Brain pericyte (primary cell): ENCODE measurements around the gene CLIC5.

Experiments
- DNase-seq: peaks from one replicate; pipeline ENCODE4 v3.0.0-alpha.2; 2012; ENCODE audit warnings: low read depth, low spot score

The CLIC5 gene

DNA sequence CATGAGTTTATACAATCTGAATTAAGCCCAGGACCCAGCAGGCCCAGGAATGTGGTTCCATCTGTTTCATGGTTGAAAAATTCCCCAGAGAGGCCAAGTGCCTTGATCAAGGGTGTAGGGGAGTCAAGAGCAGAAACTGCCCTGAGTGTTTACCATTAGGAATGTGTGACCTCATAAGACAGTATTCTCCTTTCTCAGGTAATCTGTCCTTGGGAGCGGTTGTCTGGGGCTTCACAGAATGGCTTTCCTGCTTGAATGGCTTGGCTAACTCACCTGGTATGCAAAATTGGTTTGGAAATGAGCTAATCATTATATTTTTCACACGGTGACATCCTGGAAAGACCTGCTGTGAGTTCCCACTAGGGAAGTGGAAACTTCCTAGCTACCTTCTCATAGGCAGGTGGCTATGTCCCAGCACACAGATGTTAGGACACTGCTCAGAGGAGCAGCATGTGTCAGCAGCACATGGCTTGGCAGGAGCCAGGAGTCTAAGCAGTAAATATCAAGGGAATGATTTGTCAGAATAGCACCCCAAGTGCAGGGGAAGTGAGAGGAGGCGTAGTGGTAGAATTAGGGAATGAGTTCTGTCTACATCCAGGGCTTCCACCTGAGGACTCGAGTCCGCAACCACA lies 17.7 kb downstream of the CLIC5 start:
- DNase-seq, result no peak

DNA sequence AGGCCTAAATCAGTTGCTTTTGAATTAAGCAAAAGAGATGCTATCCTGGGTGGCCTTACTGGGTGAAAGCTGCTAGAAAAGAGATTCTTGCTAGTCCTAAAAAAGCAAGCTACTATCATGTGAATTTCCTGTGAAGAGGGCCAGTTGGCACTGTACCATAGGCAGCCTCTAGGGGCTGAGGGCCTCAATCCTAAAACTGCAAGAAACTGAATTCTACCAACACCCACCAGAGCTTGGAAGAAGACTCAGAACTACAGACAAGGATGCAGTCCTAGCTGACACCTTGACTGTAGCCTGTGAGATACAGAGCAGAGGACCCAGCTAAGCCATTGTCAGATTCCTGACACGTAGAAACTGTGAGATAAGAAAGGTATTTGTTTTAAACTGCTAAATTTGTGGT lies 24.5 kb downstream of the CLIC5 start:
- no peak for DNase-seq

DNA sequence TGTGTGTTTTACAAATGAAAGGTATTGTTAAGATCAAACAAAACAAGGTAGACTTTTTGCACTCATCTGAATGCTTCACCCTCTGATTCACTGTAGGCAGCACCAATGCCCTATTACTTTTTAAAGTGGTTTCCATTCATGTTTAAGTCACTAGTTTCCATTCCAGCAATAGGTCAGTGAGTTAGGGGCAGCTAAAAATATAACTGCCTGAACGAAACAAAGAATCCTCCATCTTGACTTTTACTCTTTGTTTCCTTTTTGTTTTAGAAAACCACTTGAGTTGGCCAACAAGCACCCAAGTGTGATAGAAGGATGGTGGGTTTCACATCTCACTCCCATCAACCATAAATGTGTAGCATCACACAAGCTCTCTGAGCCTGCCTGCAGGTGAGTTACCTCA lies 25.5 kb downstream of the CLIC5 start:
- DNase-seq, result no peak

DNA sequence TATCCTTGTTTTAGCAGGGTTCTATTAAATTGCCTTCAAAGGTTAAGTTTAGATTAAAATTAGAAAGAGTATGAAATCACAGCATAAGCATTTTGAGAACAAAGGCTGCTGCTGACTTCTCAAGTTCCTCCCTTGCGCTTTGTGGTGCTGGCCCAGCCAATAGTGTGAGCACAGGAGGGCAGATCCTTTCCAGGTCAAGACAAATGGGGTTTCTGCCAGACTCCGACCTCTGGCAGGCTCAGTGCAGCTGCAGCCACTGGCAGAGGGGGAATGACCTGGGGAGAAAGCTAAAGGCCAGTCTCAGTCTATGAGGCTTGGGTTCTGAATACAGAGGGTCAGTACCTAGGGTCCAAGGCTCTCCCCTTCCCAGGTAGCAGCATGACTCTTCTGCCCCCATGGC lies 27.0 kb downstream of the CLIC5 start:
- no peak for DNase-seq

DNA sequence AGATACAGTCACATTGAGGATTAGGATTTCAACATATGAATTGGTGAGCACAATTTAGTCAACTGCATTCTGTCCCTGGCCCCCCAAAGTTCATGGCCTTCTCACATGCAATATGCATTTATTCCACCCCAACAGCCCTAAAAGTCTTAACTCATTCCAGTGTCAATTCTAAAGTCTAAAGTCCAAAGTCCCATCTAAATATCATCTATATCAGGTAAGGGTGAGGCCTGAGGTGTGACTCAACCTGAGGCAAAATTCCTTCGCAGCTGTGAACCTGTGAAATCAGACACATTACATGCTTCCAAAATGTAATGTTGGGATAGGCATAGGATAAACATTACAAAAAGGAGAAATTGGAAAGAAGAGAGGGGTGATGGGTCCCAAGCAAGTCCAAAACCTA lies 27.8 kb downstream of the CLIC5 start:
- DNase-seq, result no peak

DNA sequence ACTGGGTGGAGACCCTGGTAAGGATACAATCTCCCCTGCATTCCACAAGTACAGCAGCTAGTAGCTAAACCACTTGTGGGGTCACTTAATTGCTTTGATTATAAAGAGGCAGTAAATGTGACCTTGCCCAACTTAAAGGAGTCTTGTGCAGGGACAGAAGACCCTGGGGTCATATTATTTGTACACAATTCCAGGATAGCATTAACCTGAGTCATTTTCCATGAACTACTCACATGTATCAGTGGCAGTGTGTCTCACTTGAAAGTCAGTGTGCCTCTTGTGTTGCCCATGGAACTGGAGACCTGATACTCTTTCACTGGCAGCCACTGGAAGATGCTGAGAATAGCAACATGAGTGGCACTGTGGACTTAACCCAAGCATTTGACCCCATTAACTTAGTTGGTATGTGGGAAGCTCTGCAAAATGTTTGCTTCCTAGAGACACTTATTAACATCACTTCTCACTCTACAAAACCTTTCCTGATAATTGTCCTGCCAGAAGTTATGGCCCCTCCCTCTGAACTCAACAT lies 28.9 kb downstream of the CLIC5 start:
- DNase-seq, result no peak

DNA sequence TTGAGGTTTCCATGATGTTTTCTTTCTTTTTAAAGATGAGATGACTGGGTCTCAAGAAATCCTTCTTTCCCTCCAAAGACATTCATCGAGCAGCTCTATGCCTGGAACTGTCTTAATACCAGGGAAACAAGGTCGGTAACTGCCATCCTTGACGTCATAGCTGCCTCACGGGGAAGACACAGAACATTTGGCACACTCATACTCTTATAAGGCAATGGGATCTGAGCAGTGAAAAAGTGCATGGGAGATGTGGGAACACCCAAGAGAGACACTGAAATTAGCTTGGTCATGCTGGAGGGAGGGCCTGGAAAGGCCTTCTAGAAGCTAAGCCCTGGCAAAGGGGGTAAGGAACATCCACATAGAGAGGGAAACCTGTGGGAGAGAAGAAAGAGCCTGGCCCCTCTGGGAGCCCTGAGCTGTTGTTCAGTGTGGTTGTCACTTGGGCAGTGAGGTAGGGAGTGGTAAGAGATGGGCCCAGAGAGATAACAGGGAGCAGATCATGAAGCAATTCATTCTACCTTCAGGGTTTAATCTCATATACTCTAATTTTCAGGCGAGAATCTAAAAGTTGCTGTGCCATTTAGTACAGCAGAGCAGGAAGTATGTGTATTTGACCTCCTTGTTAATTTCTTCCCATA lies 30.8 kb downstream of the CLIC5 start:
- no peak for DNase-seq

DNA sequence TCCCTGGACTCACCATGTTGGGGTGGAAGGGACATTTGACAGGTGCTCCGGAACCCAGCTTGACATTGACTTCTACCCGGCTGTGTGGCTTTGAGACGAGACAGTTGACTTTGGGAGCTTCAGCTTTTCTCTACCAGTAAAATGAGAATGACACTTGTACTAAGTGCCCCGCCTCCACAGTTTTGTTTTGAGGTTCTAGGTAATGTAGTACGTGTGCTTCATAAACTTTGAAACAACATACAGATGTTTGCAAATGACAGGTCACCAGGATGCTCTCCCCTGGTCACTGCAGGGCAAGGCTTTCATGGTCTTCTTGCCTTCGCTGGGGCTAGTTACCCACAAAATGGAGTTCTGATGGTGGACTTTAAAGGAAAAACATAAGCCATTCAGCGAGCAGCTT lies 31.3 kb downstream of the CLIC5 start:
- no peak for DNase-seq

DNA sequence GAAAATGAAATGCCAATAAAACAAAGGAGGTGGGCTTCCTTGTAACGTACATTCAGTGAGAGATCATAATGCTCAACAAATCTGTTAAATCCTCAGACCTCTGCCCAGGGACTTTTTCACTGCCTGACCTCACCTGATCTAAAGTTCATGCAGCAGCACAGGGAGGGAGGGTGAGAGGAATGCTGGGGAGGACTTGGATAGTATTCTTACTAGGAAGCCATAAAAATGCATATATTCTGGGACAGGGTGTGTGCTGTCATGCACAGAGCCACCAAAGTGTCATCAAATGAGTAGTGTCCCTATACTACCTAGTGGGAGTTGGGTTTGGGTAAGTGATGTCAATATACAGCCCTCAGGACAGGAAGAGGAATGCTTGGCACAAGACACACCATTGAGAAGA lies 32.6 kb downstream of the CLIC5 start:
- no peak for DNase-seq

DNA sequence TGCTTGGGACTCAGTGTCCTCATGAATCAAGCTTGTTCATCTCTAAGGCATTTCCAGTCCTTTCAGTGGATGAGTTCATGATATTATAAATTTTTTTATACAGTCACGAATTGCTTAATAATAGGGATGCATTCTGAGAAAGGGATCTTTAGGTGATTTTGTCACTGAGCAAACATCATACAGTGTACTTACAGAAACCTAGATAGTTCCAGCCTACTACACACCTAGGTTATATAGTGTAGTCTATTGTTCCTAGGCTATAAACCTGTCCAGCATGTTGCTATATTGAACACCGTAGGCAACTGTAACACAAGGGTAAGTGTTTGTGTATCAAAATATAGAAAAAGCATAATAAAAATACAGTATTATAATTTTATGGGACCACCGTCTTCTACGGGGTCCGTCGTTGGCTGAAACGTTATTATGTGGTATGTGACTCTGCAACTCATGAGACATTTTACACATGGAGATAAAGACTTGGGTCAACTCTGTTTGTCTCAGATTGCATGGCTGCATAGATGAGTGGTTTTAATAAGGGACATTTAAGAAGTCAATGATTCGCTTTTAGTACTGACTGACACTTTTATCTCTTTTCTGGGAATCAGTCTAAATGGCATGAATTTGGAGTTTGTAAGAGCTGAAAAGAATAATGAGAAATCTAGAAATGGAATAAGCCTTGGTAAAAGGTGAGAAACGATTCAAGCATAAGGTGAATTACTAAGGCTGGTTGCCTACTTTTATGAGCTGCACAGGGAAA lies 33.2 kb downstream of the CLIC5 start:
- DNase-seq, result no peak

DNA sequence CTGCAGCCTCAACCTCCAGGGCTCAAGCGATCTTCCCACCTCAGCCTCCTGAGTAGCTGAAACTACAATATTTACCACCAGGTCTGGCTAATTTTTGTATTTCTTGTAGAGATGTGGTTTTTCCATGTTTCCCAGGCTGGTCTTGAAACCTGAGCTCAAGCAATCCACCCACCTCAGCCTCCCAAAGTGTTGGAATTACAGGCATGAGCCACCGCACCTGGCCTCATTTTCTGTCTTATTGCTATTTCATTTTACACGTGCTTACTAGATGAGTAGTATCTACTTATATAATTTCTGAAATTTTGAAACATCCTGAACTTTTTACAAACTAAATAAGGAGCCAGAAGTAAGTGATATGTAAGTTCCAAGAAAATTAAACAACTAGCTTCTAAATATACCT lies 34.6 kb downstream of the CLIC5 start:
- DNase-seq, result no peak

DNA sequence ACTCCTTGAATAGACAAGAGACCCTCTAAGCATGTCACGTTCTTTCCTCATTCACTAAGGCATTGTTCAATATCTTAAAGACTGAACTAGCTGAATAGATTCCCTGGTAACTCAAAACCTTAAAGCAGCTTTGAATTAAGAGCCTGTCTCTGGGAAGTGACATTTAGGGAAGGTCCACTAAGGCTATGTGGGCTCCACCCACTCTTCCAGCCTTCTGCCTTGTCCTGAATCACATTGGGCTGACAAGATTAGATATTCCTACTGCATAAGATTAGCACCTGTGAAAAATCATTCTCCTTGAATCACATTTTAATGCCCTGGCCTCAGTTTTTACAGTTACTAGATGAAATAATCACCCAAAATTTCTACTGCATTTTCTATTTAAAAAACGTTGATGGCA lies 36.3 kb downstream of the CLIC5 start:
- no peak for DNase-seq

DNA sequence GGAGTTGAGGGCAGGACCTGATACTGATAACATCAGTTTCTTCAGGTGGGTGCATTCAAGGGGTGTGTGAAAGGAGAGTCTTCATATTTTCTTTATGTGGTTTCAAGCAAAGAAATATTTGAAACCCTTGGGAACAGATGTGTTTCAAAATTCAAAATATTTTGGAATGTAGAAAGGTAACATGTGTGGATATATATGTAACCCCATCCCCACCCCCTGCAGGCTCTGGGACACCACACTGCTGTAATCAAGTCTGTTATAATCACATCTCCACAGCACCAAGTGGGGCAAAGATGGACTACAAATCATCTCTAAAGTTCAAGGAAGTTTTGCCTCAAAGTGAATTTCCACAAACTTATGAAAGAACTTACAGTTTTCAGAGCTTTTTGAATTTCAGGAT lies 41.1 kb downstream of the CLIC5 start:
- DNase-seq, result no peak

DNA sequence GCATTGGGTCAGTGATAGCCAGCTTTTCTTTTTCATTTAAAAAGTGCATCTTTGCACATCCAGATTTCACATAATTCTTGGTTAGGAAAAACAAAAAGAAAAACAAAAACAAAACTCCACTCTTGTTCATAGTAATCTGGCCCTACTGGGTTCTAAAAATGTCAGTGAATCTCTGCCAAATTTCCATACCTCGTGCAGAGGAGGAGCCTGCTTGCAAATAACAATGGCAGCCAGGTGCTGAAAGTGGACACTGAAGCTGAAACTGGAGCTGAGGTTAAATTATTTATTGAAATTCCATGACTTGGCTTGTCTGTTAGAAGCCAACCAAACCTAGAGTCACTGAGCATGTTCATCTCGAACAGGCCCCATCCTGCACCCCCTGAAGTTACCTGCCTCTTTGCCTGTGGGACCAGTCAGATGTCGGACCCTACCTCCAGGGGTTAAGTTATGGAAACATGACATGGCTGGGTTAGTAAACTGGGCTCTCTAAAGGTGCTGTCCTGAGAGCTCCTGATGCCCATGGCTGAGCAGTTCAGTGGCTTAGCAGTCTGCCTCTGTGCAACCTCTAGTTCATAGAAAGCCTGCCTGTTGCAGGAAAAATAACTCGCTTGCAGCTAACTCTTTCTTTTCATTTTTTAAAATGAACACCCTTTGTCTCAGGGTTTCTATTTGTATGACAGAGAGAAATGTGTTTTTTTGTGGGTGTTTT lies 42.7 kb downstream of the CLIC5 start:
- no peak for DNase-seq

DNA sequence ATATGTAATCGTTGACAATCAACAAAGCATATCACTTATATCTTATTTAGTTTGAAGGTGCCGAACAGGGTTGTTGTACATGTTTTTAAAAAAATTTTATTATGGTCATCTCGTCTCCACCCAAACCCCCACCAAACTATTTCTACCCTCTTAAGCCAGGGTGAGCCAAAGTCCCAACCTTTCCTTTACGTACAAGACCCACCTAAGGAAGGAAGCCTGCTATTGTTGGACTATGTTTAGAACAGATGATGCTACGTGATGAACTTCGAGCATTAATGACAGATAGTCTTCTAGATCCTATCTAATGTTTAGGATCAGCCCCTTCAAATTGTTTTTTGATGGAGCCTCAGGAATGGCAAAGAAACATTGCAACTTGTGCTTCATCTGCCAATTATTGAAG lies 44.4 kb downstream of the CLIC5 start:
- no peak for DNase-seq

DNA sequence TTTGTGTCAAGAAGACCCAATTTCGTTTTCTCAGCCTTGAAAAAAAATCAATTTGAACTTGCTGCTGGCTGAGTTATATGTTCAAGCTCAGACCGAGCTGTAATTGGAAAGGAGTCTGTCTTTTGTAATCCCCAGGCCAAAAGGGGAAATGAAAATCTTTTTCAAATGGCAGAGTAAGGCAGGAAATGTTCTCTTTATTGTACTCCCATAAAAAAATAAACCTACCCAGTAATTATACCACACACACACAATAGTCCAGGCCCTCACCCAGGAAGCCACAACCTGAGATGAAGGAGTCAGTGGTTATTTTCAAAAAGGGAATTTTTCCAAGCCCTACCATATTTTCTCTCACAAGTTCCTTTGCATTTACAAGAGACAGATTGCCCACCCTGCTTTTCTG lies 45.3 kb downstream of the CLIC5 start:
- no peak for DNase-seq

DNA sequence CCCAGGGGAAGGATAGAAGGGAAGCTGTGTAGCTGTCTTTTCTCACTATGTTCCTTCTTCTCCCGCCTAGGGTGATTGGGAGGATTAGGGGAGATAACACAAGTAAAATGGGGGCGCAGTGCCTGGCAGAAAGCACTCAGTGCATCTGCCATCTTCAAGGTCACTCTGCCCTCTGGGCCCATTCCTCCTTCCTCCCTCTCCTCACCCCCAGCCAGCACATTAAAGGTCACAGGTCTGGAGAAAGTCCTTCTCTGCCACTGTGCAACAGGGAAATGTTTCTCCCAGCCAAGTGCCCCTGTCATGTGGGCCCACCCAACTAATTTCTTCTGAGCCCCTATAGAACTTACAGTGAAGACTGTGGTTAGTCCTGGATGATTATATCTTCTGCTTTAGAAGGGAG lies 45.8 kb downstream of the CLIC5 start:
- no peak for DNase-seq

DNA sequence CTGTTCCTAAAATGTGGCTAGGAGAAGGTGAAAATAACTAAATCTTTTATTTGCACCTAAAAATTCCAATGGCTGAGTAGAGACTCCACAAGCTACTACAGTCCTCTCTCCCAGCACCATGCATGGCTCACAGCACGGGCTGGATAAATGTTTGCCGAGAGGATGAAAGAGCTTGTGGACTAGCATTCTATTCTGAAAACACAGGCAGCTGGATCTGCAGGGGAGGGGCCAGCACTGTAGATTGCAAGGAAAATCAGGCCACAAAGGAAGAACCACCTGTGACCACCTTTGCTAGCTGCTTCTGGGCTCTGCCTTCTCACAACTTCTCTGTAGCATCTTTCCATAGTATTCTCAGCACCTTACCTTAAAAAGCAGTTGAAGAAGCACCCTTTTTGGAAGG lies 46.6 kb downstream of the CLIC5 start:
- no peak for DNase-seq

DNA sequence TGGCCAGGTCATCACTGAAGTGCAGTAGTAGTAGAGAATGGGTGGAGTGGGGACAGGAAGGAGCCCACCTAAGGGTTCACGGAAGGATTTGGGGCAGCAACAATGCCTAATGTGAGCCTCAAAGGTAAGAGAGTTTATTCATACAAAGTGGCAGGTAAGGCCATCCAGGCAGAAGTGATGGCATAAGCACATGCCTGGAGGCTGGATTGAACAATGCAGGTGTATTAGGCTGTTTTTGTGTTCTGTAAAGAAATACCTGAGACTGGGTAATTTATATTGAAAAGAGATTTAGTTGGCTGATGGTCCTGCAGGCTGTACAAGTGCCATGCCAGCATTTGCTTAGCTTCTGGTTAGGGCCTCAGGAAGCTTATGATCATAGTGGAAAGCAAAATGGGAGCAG lies 48.3 kb downstream of the CLIC5 start:
- no peak for DNase-seq

DNA sequence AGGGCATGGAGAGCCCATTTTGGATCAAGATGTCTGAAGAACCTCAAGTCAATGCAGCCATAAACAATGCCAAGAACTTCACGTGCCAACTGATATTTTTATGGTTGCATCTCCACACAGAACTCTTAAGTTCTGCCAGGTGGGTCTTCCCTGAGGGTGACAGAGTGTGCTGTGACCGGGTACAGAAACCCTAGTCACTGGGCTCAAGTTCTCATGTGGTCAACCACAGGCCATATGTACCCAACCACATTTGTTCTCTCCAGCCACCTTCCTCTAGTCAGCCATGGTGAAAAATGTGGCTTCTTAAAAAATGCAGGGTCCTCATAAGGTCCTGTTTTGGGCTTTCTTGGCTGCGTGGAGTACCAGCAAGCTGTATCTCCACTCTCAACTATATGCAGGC lies 48.9 kb downstream of the CLIC5 start:
- no peak for DNase-seq

DNA sequence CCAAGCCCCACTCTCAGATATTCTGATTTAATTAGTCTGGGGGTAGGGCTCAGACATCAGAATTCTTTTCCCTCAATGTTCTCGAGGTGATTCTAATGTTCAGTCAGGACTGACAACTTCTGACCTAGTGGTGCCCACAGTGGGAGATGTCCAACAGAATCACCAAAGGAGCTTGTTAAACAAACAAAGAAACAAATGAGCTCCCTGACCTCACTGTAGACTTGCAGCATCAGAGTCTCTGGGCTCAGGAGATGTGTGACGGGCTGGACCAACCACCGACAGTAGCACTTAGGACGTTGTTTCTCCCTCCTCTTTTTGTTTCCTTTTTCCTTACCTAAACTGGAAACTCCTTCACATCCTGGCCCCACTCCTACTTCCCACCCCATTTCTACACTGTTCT lies 49.3 kb downstream of the CLIC5 start:
- no peak for DNase-seq

DNA sequence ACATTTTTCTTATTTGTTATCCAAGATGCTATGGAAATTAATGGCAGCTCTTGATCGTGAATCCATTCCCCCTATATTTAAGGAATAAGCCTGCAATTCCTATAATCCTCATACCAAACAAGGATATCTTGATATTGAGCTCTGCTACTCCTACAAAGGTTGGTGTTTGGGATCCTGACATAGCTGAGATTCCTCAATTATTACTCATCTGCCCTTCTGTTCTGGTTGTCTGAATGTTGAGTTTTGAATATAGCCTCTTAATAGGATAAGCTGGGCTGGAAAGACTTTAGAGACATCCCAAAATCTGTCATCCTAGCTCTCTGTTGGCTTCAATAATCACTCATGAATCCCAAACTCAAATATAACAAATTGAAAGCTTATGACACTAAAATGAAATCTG lies 49.9 kb downstream of the CLIC5 start:
- DNase-seq, result no peak
